Lung (tissue), 12 donors: Measurements from ENCODE around the gene STARD10. TPM values are rescaled to one million over a fixed set of nuclear protein-coding genes. Genes with fewer than 3 reads are reported as not detected.

Source experiments
- ATAC-seq: fragments of 200-7000 bp; cut with Tn5 transposase; one replicate; pipeline ENCODE4 v1.9.1; 2020; ENCODE audit warnings: moderate number of reproducible peaks; ENCODE audit not compliant: insufficient read depth, low FRiP score
- DNase-seq, 3 donors: peaks; one replicate each; pipeline ENCODE4 v3.0.0-alpha.2; 2013 to 2017
- H3K27ac ChIP-seq, 2 donors: one replicate each; pipeline ENCODE4 v1.5.1; 2013; ENCODE audit warnings: mild to moderate bottlenecking in 2 of 2, moderate library complexity in 2 of 2, control low read depth in 1 of 2, inconsistent platforms in 1 of 2, low read depth in 1 of 2, low read length in 1 of 2
- H3K27me3 ChIP-seq, 3 donors: one replicate each; pipeline ENCODE4 v1.5.1; 2013; ENCODE audit warnings: low read length in 2 of 3; ENCODE audit not compliant: control insufficient read depth in 3 of 3, insufficient read depth in 3 of 3
- H3K36me3 ChIP-seq, 4 donors: one replicate each; pipeline ENCODE4 v1.5.1; 2013; ENCODE audit warnings: low read length in 4 of 4, mild to moderate bottlenecking in 1 of 4, moderate library complexity in 1 of 4; ENCODE audit not compliant: control insufficient read depth in 4 of 4, insufficient read depth in 4 of 4
- H3K4me1 ChIP-seq, 5 donors: one replicate each; pipeline ENCODE4 v1.5.1; 2013; ENCODE audit warnings: low read length in 5 of 5, mild to moderate bottlenecking in 2 of 5, moderate library complexity in 1 of 5; ENCODE audit not compliant: control insufficient read depth in 5 of 5, insufficient read depth in 5 of 5
- H3K4me3 ChIP-seq: one replicate; pipeline ENCODE4 v1.5.1; 2013; ENCODE audit warnings: mild to moderate bottlenecking, control low read depth, moderate library complexity
- H3K9ac ChIP-seq, 2 donors: one replicate each; pipeline ENCODE4 v1.5.1; 2013; ENCODE audit warnings: low read length in 2 of 2, control low read depth in 1 of 2; ENCODE audit not compliant: insufficient read depth in 1 of 2
- H3K9me3 ChIP-seq, 4 donors: one replicate each; pipeline ENCODE4 v1.5.1; 2013; ENCODE audit warnings: low read length in 3 of 4, mild to moderate bottlenecking in 1 of 4, moderate library complexity in 1 of 4; ENCODE audit not compliant: control insufficient read depth in 4 of 4, insufficient read depth in 3 of 4
- WGBS, 2 donors: extraction: QIAGEN DNeasy Blood & Tissue Kit; methylation state at CpG; one replicate each; pipeline ENCODE4 v1.1.7; 2013; 5-methylcytosine and 5-hydroxymethylcytosine counted together
- polyA plus RNA-seq, 2 donors: library from polyadenylated mRNA; stranded (reverse); fragments of 200-250 nt; gene quantifications; one replicate each; pipeline ENCODE4 v1.2.1, GENCODE V29; 2013
- total RNA-seq, 2 donors: library from RNA; depleted of rRNA in 1 of 2; stranded (reverse); fragments of >200 nt in 1 of 2; gene quantifications; one replicate each; pipeline ENCODE4 v1.2.1, GENCODE V29; 2014 to 2021
- TF ChIP-seq, protein P1 (sequence below): IDR thresholded peaks from 2 replicates; pipeline ENCODE4 v1.5.1; 2012; ENCODE audit warnings: mild to moderate bottlenecking; ENCODE audit errors: control extremely low read depth, extremely low read depth
- donor health status: control.
- donor health status: control.
- donor health status: Bipolar disorder and iron deficiency.
- donor health status: healthy.
- donor health status: DM: yes; HTN: yes; CAD: no.

STARD10 gene
- total and polyA plus RNA-seq, 4 donors: 66.5 to 198 (median 102) TPM

- WGBS, 2 donors: 36 to 38% methylated on average over 16 to 19 of the region's 19 CpGs
- H3K9me3 ChIP-seq: no peaks in the 10 kb centered on the region
- peaks cover 0 to 26% (median 6%) of the 10 kb centered on the region in 5 donors for H3K4me1 ChIP-seq
- peak overlapping the region in 1 of 2 donors; percentile 75 for H3K27ac ChIP-seq
- H3K36me3 ChIP-seq: peaks cover 0 to 7% (median 0%) of the 10 kb centered on the region in 4 donors
- ATAC-seq (peak; percentile 42), DNase-seq (peak in 1 of 3 donors; percentile 19)
- H3K27me3 ChIP-seq: no peaks in the 10 kb centered on the region
- peak overlapping the region; percentile 54 for H3K4me3 ChIP-seq
- TF ChIP-seq, protein P1, sequence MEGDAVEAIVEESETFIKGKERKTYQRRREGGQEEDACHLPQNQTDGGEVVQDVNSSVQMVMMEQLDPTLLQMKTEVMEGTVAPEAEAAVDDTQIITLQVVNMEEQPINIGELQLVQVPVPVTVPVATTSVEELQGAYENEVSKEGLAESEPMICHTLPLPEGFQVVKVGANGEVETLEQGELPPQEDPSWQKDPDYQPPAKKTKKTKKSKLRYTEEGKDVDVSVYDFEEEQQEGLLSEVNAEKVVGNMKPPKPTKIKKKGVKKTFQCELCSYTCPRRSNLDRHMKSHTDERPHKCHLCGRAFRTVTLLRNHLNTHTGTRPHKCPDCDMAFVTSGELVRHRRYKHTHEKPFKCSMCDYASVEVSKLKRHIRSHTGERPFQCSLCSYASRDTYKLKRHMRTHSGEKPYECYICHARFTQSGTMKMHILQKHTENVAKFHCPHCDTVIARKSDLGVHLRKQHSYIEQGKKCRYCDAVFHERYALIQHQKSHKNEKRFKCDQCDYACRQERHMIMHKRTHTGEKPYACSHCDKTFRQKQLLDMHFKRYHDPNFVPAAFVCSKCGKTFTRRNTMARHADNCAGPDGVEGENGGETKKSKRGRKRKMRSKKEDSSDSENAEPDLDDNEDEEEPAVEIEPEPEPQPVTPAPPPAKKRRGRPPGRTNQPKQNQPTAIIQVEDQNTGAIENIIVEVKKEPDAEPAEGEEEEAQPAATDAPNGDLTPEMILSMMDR: no peak
- no peak overlapping the region for H3K9ac ChIP-seq
Measured at GRCh38 chr11:72751116-72752087, 42.4 kb downstream of the STARD10 start.

DNA sequence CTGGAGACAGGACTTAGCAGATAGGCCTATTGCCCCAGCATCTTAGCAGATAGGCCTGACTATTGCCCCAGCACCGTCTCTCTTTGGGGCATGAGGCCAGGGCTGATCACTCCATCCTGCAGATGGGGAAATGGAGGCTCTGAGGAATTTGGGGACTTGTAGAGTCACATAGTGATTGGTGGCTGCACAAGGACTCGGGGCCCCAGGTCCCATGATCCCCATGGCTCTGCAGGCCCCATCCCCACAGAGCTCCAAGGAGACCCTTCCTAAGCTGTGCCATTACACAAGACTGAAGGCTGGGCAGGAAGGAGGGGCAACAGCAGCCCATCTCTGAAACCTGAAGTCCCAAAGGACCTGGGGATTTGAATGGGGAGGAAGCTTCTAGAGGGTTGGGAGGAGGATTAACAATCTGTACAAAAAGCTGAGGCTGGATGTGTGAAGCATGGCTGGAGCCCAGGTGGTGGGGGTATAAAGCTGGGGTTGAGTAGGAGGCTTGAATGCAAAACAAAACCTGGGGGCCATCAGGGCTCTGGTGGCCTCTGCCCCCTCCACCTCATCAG, 43.2 kb downstream of the STARD10 start:
- DNase-seq: no peak
- TF ChIP-seq, protein P1: no peak
- Histone ChIP-seq H3K4me3 (no peak overlapping the region), H3K27me3 (no peaks in the 10 kb centered on the region), H3K27ac (peak overlapping the region in 1 of 2 donors; percentile 35), H3K36me3 (peaks cover 0 to 7% (median 0%) of the 10 kb centered on the region in 4 donors), H3K9me3 (no peaks in the 10 kb centered on the region), H3K4me1 (peaks cover 0 to 26% (median 6%) of the 10 kb centered on the region in 5 donors), H3K9ac (no peak overlapping the region)
- no peak for ATAC-seq
- 63 to 76% methylated on average over 2 of the region's 2 CpGs for WGBS, 2 donors

DNA sequence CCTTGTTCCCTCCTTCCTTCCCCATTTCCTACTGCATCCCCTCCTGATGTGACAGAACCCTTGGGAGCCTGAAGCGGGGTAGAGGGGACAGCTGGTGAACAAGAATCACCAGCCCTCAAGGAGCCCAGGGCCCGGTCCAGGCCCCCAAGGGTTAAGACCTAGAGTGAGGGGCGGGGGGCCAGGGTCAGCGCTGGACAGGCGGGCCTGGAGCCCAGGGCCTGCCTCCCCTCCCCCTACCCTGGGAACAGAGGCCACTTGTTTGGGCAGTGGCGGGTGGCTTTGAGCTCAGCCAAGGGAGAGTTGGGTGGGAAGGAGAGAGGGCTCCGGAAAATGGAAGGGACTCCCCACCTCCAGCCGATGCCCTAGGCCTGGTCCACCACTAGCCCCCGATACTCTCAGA, 43.8 kb downstream of the STARD10 start:
- whole genome bisulfite sequencing, 2 donors: 69 to 80% methylated on average over 8 to 9 of the region's 9 CpGs
- Histone ChIP-seq H3K9ac (no peak overlapping the region), H3K27ac (peak overlapping the region in 1 of 2 donors; percentile 49), H3K9me3 (no peaks in the 10 kb centered on the region), H3K4me3 (no peak overlapping the region), H3K36me3 (peaks cover 0 to 7% (median 0%) of the 10 kb centered on the region in 4 donors), H3K4me1 (peaks cover 0 to 26% (median 6%) of the 10 kb centered on the region in 5 donors), H3K27me3 (no peaks in the 10 kb centered on the region)
- TF ChIP-seq, protein P1: no peak
- ATAC-seq: no peak
- no peak for DNase-seq
